ENCODE data around the gene MRPS10.

Gene MRPS10

GRCh38 chr6:42217519-42218367, at the start of gene MRPS10:
Gene MRPS10, minus strand, starts transcription at chr6:42217861. Its CDS starts 12 bp downstream, at chr6:42217849.
- DNase-seq, result peak; percentile 90

GRCh38 chr6:42266538-42266937, 48.9 kb upstream of the MRPS10 start:
- no peak for DNase-seq

DNA sequence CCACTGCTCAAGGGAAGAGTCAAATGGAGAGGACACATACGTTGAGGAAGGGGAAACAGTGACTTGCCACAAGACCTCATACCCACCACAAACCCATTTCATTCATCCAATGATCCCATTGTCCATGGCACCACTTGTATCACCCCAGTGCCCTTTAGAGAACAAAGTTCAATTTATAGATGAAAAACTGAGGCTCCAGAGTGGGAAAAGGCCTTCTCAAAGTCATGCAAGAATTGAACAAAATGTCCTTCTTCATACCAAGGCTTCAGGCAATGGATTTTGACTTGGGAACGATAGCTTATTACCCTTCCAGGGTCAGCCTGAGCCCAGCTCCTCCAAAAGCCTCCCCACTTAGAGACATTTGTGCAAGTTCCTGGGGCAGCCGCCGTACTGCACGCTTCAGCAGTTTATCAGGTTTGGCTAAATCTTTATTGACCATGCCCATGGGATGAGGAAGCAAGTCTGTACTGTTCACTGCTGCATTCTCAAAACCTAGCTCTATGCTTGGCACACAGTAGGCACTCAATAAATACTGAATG, 47.3 kb upstream of the MRPS10 start:
- no peak for DNase-seq

- DNase-seq, result no peak
These were observed 46.6 kb upstream of the MRPS10 start for GRCh38 chr6:42264162-42264851.

DNA sequence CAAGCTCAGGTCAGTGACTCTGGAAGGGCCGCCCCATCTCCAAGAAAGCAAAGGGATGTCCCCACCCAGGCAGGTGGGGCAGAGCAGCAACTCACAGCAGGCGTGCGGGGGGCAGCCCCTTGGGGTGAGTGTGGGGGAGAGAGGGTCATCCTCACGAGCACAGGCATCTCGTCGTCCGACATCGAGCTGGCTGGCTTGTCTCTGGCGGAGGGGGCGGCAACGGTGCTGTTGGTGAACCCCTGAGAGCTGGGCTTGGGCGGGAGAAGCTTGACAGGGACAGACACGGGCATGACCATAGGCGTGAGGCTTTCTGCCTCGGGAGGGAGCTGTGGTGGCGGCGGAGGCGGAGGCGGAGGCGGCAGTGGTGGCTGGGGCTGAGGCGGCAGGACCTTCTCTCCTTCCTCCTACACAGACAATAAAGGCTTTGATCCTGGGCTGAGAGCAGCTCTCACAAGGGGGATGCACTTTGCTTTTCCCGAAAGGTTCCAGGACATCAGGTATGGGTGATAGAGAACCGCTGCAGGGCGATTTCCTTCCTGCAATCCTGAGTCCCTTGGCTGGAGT, 45.6 kb upstream of the MRPS10 start:
- no peak for DNase-seq

- DNase-seq, result peak; percentile 5
These were observed 43.3 kb upstream of the MRPS10 start for GRCh38 chr6:42260972-42261371.

GRCh38 chr6:42260396-42260888, 42.8 kb upstream of the MRPS10 start:
- no peak for DNase-seq

- no peak for DNase-seq
These were observed 42.3 kb upstream of the MRPS10 start for GRCh38 chr6:42259841-42260395.

DNA sequence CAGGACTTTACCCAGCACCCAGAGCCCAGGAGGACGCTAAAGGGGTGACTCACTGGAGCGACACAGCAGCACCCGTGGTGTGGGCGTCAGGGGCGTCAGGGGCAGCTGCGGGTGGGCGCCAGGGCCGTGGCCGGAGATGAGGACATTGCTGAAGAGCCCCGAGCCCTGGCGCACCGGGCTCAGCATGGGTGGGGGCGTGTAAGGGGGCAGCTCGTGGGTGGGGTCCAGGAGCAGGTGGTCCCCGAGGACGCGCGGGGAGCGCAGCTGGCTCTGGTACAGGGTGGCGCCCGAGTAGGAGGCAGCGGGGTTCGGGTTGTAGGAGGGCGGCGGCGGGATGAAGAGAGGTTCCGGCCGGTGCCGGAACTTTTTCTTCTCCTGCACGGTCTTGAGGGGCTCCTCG, 41.6 kb upstream of the MRPS10 start:
- no peak for DNase-seq

DNA sequence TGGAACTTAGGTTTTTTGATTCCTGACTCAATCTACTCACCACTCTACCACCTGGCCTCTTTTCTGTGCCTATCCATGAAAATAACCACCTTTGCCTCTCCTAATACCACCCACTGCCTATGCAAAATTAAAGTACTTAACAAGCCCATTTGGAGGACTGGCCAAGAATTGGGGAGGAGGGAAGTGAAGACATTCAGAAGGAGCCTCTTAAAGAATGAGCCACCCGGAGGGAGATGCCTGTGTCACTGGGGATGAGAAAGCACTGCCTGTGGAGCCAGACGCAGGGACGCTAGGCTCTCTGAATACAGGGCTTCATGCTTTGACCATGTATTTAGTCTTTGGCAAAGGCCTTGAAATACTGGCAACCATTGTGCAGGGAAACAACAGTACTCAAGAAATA, 40.0 kb upstream of the MRPS10 start:
- DNase-seq, result no peak

DNA sequence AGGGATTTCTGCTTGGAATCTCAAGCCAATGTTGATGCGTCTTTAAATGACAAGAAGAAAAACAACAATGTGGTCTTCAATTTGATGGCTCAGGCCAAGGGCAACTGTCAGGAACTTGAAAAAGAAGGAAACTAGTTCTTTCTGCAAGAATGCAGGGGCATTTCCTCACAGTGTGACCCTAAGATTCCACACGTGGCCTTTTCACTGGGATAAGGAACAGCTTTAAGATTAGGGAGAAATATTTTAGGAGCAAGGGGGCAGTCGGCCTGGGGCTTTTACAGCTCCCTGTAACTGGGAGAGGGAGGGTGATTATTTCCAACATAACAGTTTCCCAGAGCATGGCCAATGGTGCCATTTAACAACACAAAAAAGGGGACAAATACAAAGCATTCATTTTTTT, 39.4 kb upstream of the MRPS10 start:
- DNase-seq, result no peak

DNA sequence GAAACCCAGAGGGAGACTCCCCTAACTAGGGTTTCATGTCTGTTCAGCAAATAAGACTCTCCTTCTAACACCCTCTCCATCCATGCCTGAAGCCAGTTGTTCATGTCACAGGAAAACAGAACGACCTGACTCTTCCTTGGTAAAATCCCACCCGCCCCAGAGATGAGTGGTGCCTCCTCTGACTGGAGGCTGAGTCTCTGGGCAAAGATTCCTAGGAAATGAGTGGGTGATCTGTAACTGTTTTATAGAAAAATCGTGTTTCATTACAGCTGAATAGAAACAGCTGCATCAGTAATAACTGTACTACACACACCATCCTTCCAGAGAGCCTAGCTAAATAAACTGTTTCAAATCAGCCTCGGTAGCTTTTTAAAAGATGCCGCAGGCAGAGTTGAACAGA, 37.4 kb upstream of the MRPS10 start:
- DNase-seq, result no peak

GRCh38 chr6:42254505-42254904, 36.8 kb upstream of the MRPS10 start:
- no peak for DNase-seq

GRCh38 chr6:42251911-42252637, 34.4 kb upstream of the MRPS10 start:
- no peak for DNase-seq

DNA sequence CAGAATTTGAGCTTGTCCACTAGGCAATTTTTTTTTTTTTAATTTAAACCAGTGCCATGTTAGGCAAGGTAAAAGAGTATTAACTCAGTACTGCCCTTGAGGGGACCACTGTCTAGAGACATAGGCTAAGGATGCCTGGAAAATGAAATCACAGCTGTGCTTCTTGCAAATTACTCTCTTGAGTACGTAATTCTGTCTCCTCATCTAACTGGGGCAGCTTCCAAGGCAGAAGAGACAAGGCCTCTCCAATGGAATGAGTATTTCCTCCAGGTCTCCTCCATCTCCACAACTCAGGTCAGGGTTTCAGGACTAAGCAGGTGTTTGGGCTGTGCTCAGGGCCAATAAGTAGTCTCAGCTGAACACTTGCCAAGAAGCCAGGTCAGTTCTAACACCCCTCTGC, 33.8 kb upstream of the MRPS10 start:
- DNase-seq, result no peak

- DNase-seq, result no peak
These were observed 32.7 kb upstream of the MRPS10 start for GRCh38 chr6:42250274-42250931.

GRCh38 chr6:42249279-42249678, 31.6 kb upstream of the MRPS10 start:
- DNase-seq, result no peak

GRCh38 chr6:42243046-42243445, 25.4 kb upstream of the MRPS10 start:
- DNase-seq, result no peak

- no peak for DNase-seq
These were observed 24.3 kb upstream of the MRPS10 start for GRCh38 chr6:42241915-42242314.

GRCh38 chr6:42239736-42240375, 22.2 kb upstream of the MRPS10 start:
- DNase-seq, result no peak

DNA sequence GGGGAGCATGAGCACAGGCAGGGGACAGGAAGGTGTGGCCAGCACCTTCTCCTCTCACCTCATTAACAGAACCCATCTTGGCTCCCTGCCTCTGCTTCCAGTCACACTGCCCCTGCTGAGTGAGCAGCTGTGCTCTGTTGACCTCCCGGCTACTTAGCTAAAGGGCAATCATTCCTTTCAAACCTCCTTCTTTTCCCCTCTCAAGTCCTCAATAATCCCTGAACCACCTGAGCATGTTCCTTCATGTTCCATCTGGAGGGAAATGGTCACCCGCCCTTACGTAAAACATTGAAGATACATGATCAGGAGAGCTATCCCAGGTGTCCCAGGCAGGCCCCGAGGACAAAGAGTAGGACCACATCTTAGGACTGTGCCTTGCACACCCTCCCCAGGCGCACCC, 21.7 kb upstream of the MRPS10 start:
- DNase-seq, result no peak

Measured in stimulated activated naive CD4-positive, alpha-beta T cell treated with Interleukin-2 at 50 U/mL for 16 hours (primary cell).